HG03575 (cell line): Measurements from ENCODE around the gene MCU.
"Not testable (repeated sequence)": the region's sequence is repeated elsewhere in the genome, so short reads cannot be mapped to it uniquely, and the experiment has no call there.

ENCODE experiments used
- ATAC-seq: cut with Tn5 transposase; IDR thresholded peaks from one replicate; pipeline ENCODE4 v1.9.1; 2021; ENCODE audit not compliant: unreplicated experiment, insufficient number of reproducible peaks, low FRiP score; ENCODE audit errors: extremely low read depth

Gene MCU

GRCh38 chr10:72719941-72720592, 28.1 kb downstream of the MCU start:
- no peak for ATAC-seq

DNA sequence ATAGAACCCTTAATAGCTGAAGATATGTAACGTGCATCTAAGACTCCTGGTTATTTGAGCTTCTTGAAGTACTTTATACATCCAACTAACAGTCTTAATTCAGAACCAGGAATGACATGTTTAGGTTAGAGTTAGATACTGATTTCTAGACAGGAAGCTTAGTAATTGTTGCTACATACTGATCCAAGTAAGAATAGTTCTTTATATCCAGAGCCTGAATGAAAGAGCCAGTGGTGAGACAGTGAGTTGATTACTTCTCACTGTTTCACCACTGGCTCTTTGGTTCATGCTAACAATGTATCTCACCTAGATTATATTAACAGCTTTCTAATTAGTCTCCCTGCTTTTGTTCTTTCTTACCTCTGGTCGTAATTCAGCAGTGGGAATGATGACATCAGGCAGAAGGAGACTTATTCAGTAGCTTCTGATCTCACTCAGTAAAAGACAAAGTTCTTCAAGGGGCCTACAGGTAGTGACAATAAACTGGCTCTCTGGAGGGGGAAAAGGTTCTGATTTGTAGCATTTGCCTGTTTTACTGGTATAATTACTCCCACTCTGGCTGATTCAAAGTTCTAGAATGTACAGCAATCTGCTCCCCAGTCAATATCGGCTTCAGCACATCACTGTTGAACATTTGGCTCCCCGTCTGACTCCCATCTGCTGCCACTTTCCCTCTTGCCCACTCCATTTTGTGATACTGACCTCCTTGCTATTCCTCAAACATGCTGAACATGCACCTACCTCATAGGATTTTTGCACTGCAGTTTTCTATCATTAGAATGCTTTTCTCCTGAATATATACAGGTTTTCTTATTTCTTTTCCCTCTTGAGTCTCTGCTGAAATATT, 29.1 kb downstream of the MCU start:
- no peak for ATAC-seq

DNA sequence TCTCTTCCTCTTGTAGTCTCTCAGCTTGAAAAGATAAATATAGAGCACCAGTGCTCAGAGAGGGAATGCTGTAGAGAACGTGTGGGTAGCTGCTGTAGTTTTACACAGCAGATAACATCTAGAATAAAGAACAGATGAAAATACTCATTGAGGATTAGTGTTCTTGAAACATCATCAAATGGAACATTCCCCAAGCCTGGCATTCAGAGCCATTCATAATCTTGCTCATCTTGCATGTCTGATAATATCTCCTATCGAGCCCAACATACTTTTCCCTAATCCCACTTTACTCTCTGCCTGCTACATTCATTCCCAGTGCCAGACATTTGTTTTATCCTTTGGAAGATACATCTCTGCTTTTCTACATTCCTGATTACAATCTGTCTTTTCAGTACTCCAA, 35.2 kb downstream of the MCU start:
- ATAC-seq: no peak

DNA sequence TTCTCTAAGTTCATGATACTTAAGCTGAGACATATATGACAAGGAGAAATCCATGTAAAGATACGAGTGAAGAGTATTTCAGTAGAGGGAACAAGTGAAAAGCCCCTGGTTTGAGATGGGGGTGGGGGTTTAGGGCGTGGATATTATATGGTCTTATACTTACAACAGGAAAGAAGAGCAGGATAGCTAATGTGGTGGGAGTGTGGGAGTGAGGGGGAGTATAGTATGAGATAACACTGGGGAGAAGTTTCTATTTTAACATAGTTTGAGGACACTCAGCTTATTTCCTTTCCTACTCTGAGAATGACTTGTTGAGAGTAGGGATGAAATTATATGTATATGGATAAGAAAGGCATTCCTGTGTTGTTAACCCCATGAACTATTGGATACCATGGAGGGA, 36.5 kb downstream of the MCU start:
- no peak for ATAC-seq

- no peak for ATAC-seq
Observed at GRCh38 chr10:72729528-72729927, 37.6 kb downstream of the MCU start.

DNA sequence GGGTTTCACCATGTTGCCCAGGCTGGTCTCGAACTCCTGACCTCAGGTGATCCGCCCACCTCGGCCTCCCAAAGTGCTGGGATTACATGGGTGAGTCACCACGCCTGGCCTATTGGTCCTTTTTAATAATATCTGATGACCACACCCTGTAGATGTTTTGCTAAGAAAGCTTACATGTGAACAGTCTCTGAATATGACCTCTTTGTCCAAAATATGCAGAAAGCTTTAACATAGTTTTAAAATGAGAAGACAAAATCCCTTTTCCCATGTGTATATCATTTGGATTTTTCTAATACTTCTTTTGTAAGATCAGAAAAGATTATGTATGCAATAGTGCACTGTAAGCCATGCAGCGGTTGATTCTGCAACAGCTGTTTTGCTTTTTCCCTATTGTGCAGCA, 38.5 kb downstream of the MCU start:
- no peak for ATAC-seq

DNA sequence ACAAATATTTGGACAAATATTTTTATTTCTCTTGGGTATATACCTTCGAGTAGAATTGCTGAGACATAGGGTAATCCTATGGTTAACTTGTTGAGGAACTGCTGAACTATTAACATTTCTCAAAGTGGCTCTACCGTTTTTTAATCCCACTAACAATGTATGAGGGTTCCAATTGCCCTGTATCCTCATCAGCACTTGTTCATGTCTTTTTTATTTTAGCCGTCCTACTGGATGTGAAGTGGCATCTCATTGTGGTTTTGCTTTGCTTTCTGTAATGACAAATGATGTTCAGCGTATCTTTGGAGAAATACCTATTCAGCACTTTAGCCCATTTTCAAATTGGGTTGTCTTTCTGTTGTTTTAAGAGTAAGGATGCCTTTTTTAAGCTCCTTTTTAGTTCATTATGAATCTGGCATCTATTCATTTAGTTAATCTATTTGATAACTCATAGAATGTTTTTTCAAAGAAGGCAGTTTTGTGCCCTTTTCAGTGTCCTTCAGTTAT, 40.0 kb downstream of the MCU start:
- ATAC-seq: no peak

- no peak for ATAC-seq
Observed at GRCh38 chr10:72732521-72732920, 40.6 kb downstream of the MCU start.

DNA sequence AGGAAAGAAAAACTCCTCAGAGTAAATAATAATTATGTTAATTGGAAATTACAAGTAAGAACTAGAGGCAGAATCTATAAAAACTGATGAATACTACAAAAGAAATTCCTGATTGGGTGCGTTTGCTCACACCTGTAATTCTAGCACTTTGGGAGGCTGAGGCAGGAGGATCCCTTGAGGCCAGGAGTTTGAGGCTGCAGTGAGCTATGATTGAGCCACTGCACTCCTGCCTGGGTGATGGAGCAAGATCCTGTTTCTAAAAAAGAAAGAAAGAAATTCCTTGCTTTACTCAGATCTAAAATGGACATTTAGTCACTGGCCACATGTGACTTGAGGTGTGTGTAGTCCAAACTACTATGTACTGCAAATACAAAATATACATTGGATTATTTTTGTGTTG, 42.0 kb downstream of the MCU start:
- no peak for ATAC-seq

- ATAC-seq: no peak
Observed at GRCh38 chr10:72735288-72735936, 43.5 kb downstream of the MCU start.

DNA sequence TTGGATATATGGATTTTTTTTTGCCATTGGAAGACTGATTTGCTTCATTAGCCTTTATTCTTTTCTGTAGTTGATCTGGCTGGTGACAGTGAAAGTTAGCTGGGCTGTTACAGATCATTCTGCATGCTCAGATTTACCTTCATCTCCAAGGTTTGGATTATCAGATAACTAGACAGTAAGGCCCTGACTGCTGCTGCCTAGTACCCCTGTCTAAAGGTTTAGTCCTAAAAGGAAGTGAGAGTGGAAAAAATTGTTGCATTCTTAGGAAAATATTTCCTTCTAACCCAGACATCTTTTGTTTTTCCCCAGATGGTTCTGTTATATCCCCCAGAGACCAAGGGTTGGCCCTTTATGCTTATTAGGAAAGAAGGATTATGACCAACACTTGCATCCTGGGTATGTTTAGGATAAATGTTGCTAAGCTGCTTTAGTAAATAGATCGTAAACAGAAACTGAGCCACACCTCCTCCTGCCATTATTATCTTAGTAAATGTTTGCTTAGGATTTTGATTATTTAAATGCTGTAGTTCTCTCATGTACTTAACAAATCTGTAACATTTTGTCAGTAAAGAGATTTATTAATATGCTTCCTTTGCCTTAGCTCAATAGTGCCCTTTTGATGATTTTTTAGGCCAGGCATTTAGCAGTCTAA, 44.4 kb downstream of the MCU start:
- ATAC-seq: no peak

- no peak for ATAC-seq
Observed at GRCh38 chr10:72736828-72737220, 44.9 kb downstream of the MCU start.

- not testable (repeated sequence) for ATAC-seq
Observed at GRCh38 chr10:72737357-72737756, 45.4 kb downstream of the MCU start.

DNA sequence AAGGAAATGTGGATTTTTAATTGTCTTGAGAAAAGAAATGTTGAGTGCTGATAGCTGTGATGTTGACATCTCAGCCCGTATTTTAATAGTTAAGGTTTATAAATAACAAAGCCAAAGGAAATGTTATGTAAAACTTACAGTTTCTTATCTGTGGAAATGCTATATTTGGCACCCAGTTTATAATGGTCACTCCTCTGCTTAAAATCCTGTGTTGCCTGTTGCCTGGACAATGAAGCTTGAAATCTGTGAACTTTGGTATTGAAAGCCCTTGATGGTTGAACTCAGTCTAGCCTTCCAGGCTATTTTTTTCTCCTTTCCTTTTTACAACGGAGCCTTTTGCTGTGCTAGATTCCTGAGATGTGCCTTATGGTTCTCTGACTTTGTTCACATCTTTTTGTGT, 46.5 kb downstream of the MCU start:
- no peak for ATAC-seq

DNA sequence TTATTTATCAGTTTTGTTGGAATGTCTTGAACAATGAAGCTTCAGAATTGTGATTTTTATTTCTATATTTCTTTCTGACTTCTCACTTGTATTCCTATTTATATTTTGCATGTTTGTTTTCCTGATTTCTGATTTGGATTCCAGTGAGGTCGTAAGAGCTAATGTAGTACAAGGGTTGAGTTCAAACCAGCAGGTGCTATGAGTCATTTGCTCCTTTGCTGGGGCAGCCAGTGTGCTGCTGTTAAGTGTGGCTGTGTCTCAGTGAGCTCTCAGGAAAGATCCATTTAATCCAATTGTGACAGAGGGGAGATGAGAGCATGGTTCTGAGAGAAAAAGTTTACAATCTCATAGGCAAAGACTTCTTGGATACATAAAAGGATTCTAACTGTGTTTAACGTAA, 48.6 kb downstream of the MCU start:
- ATAC-seq: no peak

- ATAC-seq: no peak
Observed at GRCh38 chr10:72742092-72742491, 50.1 kb downstream of the MCU start.

- ATAC-seq: no peak
Observed at GRCh38 chr10:72742797-72743196, 50.9 kb downstream of the MCU start.

- ATAC-seq: no peak
Observed at GRCh38 chr10:72744566-72744965, 52.6 kb downstream of the MCU start.
